ENCODE data around the gene PLXNA1.
A peak's percentile ranks its signal among the peaks of the same experiment; 100 is the strongest.

The PLXNA1 gene

DNA sequence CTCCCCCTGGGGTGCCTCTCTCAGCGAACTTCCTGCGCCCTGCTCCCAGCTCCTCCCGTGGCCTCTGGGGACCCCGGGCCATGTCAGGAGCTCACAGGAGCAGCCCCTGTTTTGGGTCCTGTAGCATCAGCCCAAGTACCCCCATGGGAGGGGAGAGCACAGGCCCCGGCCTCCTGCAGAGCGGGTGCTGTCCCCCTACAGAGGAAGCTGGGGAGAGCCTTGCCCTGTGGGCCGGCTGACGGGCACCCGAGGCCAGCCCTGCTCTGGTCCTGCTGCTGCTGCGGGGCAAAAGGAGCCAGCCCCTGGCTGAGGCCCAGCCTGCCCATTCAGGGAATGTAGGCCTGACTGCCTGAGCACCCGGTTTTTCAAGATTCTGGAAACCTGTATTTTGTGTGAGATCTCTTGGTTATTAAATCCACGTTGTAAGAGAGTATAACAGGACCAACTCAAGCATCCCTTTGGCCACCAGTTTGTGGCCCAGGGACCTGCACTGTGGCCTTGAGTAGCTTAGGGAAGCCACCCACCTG lies 12.4 kb downstream of the PLXNA1 start:
- ChIA-PET POLR2A (no interaction called here), CTCF (interaction anchor here (0.6 to 0.7 kb wide), 2 partner anchors 13 to 243 kb away, joined by 3 read pairs; no protein-coding TSS in a partner anchor)
- TF ChIP-seq ZNF354C (tag by site-specific recombination; IDR thresholded peaks at IDR 0.05; ENCODE audit: borderline replicate concordance, low read depth) (no peak), ZNF157 (tag by site-specific recombination; IDR thresholded peaks at IDR 0.05) (no peak), RBAK (tag by site-specific recombination; IDR thresholded peaks at IDR 0.05) (no peak), ZFP37 (tag by site-specific recombination; IDR thresholded peaks at IDR 0.05) (no peak), ZNF791 (tag by site-specific recombination; IDR thresholded peaks at IDR 0.05) (no peak), ZFP69B (tag by site-specific recombination; IDR thresholded peaks at IDR 0.05) (no peak), MYNN (tag by site-specific recombination; IDR thresholded peaks at IDR 0.05; ENCODE audit: borderline replicate concordance) (no peak), ZNF600 (tag by site-specific recombination; IDR thresholded peaks at IDR 0.05) (no peak)
- TF ChIP-seq, protein P1, sequence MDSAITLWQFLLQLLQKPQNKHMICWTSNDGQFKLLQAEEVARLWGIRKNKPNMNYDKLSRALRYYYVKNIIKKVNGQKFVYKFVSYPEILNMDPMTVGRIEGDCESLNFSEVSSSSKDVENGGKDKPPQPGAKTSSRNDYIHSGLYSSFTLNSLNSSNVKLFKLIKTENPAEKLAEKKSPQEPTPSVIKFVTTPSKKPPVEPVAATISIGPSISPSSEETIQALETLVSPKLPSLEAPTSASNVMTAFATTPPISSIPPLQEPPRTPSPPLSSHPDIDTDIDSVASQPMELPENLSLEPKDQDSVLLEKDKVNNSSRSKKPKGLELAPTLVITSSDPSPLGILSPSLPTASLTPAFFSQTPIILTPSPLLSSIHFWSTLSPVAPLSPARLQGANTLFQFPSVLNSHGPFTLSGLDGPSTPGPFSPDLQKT (IDR thresholded peaks at IDR 0.05; ENCODE audit: borderline replicate concordance, low read depth, low read length): no peak
- TF ChIP-seq, protein P2, sequence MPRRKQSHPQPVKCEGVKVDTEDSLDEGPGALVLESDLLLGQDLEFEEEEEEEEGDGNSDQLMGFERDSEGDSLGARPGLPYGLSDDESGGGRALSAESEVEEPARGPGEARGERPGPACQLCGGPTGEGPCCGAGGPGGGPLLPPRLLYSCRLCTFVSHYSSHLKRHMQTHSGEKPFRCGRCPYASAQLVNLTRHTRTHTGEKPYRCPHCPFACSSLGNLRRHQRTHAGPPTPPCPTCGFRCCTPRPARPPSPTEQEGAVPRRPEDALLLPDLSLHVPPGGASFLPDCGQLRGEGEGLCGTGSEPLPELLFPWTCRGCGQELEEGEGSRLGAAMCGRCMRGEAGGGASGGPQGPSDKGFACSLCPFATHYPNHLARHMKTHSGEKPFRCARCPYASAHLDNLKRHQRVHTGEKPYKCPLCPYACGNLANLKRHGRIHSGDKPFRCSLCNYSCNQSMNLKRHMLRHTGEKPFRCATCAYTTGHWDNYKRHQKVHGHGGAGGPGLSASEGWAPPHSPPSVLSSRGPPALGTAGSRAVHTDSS (tag by site-specific recombination; IDR thresholded peaks at IDR 0.05): no peak
- TF ChIP-seq, protein P3, sequence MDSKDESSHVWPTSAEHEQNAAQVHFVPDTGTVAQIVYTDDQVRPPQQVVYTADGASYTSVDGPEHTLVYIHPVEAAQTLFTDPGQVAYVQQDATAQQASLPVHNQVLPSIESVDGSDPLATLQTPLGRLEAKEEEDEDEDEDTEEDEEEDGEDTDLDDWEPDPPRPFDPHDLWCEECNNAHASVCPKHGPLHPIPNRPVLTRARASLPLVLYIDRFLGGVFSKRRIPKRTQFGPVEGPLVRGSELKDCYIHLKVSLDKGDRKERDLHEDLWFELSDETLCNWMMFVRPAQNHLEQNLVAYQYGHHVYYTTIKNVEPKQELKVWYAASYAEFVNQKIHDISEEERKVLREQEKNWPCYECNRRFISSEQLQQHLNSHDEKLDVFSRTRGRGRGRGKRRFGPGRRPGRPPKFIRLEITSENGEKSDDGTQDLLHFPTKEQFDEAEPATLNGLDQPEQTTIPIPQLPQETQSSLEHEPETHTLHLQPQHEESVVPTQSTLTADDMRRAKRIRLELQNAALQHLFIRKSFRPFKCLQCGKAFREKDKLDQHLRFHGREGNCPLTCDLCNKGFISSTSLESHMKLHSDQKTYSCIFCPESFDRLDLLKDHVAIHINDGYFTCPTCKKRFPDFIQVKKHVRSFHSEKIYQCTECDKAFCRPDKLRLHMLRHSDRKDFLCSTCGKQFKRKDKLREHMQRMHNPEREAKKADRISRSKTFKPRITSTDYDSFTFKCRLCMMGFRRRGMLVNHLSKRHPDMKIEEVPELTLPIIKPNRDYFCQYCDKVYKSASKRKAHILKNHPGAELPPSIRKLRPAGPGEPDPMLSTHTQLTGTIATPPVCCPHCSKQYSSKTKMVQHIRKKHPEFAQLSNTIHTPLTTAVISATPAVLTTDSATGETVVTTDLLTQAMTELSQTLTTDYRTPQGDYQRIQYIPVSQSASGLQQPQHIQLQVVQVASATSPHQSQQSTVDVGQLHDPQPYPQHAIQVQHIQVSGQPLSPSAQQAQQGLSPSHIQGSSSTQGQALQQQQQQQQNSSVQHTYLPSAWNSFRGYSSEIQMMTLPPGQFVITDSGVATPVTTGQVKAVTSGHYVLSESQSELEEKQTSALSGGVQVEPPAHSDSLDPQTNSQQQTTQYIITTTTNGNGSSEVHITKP (tag by site-specific recombination; IDR thresholded peaks at IDR 0.05): no peak
- no peaks in the 10 kb centered on the region for H3K9me3 ChIP-seq (ENCODE audit: control insufficient read depth, insufficient read depth, low read depth, low read length)
- H3K4me3 ChIP-seq (ENCODE audit: low read depth, low read length): no peak overlapping the region
- H3K36me3 ChIP-seq (ENCODE audit: control insufficient read depth in 2 of 2, insufficient read depth in 1 of 2, low read length in 2 of 2): peaks cover 0 to 58% of the 10 kb centered on the region in 2 experiments; a peak in 1 of 3 replicates
- H3K27ac ChIP-seq (ENCODE audit: extremely low read depth, low read depth, low read length): no peak overlapping the region
- no peaks in the 10 kb centered on the region; the same call in 1 of the 2 replicates for H3K4me1 ChIP-seq (ENCODE audit: control insufficient read depth, insufficient read depth, low read length)

DNA sequence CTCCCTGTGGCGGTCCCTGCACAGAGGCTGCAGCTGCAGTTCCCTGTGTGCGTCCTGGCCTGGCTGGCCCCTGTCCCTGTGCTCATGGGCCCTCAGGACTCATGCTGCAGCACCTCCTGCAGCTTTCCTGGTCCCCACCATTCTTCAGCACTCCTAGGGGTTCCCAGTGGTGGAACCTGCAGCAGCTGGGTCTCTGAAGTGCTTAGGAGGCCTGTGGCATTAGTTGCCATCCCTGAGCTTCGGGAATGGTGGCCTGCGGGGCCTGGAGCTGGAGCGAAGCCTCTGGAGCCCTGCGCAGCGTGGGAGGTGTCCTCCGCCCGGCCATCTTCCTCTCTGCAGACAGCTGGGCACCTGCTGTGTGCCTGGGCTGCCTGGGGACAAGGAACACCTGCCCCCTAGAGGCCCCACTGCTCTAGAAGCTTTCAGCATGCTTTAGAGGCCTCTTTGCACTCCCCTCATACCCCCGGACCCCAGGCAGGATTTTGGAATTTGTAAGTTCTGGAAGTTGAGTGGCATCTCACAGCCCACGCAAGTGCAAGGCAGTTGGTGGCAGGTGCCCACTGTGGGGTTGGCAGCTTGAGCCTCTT lies 13.1 kb downstream of the PLXNA1 start:
- Histone ChIP-seq H3K27ac (ENCODE audit: extremely low read depth, low read depth, low read length) (no peak overlapping the region), H3K9me3 (ENCODE audit: control insufficient read depth, insufficient read depth, low read depth, low read length) (no peaks in the 10 kb centered on the region), H3K4me3 (ENCODE audit: low read depth, low read length) (no peak overlapping the region), H3K4me1 (ENCODE audit: control insufficient read depth, insufficient read depth, low read length) (no peaks in the 10 kb centered on the region; the same call in 1 of the 2 replicates), H3K36me3 (ENCODE audit: control insufficient read depth in 2 of 2, insufficient read depth in 1 of 2, low read length in 2 of 2) (peaks cover 0 to 56% of the 10 kb centered on the region in 2 experiments; a peak in 1 of 3 replicates)
- TF ChIP-seq ZNF248 (tag by site-specific recombination; IDR thresholded peaks at IDR 0.05) (no peak), ZIC2 (tag by site-specific recombination; IDR thresholded peaks at IDR 0.05) (peak; percentile 45; the same call in 1 of the 2 replicates), ZNF223 (tag by site-specific recombination; IDR thresholded peaks at IDR 0.05) (no peak), ZNF626 (tag by site-specific recombination; IDR thresholded peaks at IDR 0.05) (no peak)
- CTCF ChIA-PET: no interaction called here
- POLR2A ChIA-PET: no interaction called here

DNA sequence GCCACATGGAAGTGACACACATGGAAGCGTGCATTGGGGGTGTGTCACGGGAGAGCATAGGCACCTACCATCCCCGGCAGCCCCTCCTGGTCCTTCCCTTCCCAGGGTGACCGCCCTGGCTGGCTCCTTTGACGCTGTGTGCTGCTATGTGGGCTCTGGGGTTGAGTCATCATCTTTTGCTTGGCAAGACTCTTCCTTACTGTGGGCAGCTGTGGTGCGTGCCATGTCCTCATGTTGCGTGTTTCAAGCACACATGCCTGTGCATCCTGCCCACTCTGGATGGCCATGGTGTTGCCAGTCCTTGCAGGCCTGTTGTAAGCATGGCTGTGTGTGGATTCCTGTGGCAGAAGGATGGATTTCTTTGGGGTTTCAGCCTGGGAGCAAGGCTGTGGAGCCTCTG lies 14.0 kb downstream of the PLXNA1 start:
- Histone ChIP-seq H3K36me3 (ENCODE audit: control insufficient read depth in 2 of 2, insufficient read depth in 1 of 2, low read length in 2 of 2) (peaks cover 0 to 49% of the 10 kb centered on the region in 2 experiments; a peak in 1 of 3 replicates), H3K4me1 (ENCODE audit: control insufficient read depth, insufficient read depth, low read length) (no peaks in the 10 kb centered on the region; the same call in 1 of the 2 replicates), H3K4me3 (ENCODE audit: low read depth, low read length) (no peak overlapping the region), H3K27ac (ENCODE audit: extremely low read depth, low read depth, low read length) (no peak overlapping the region), H3K9me3 (ENCODE audit: control insufficient read depth, insufficient read depth, low read depth, low read length) (no peaks in the 10 kb centered on the region)
- CTCF ChIA-PET: no interaction called here
- no peak for TF ChIP-seq ZNF529 (tag by site-specific recombination; IDR thresholded peaks at IDR 0.05; ENCODE audit: insufficient replicate concordance)
- no peak for TF ChIP-seq ZNF133 (tag by site-specific recombination; IDR thresholded peaks at IDR 0.05)
- TF ChIP-seq ZNF776 (tag by site-specific recombination; IDR thresholded peaks at IDR 0.05; ENCODE audit: borderline replicate concordance): no peak
- TF ChIP-seq HOXC10 (CRISPR knock-in tag; IDR thresholded peaks at IDR 0.05): no peak
- no peak for TF ChIP-seq ZNF132 (tag by site-specific recombination; IDR thresholded peaks at IDR 0.05; ENCODE audit: borderline replicate concordance)
- POLR2A ChIA-PET: no interaction called here

Measured in HEK293 (cell line).